Sigmoid colon (tissue), 7 donors: ENCODE measurements around the gene PLEKHA8. TPM values are rescaled to one million over a fixed set of nuclear protein-coding genes. Genes with fewer than 3 reads are reported as not detected.
A peak's percentile ranks its signal among the peaks of the same experiment; 100 is the strongest.

ENCODE experiments used
- DNase-seq: peaks from one replicate; pipeline ENCODE4 v3.0.0-alpha.2; 2019
- H3K27ac ChIP-seq, 4 donors: fragments of 200-600 bp; sonication (generic); one replicate each; pipeline ENCODE4 v1.5.1; 2016 to 2019; ENCODE audit warnings: mild to moderate bottlenecking in 1 of 4
- H3K27me3 ChIP-seq, 3 donors: fragments of 200-600 bp; sonication (generic); one replicate each; pipeline ENCODE4 v1.5.1; 2019; ENCODE audit warnings: mild to moderate bottlenecking in 1 of 3
- H3K36me3 ChIP-seq, 4 donors: fragments of 200-600 bp; sonication (generic); one replicate each; pipeline ENCODE4 v1.5.1; 2016 to 2019
- H3K4me1 ChIP-seq, 4 donors: fragments of 200-600 bp; sonication (generic); one replicate each; pipeline ENCODE4 v1.5.1; 2017 to 2019
- H3K4me3 ChIP-seq, 4 donors: fragments of 200-600 bp; sonication (generic); one replicate each; pipeline ENCODE4 v1.5.1; 2017 to 2019; ENCODE audit warnings: mild to moderate bottlenecking in 2 of 4, moderate library complexity in 1 of 4
- H3K9me3 ChIP-seq, 4 donors: fragments of 200-600 bp in 3 of 4; sonication (generic) in 3 of 4; one replicate each; pipeline versions ENCODE4 v1.5.1 to v1.6.1; 2013 to 2019
- CTCF ChIP-seq, 4 experiments: fragments of 450-650 bp in 3 of 4; fragments of 200-600 bp in 1 of 4; IDR thresholded peaks; one replicate each; pipeline ENCODE4 v1.5.1; 2016 to 2019; ENCODE audit warnings: antibody characterized with exemption in 4 of 4, mild to moderate bottlenecking in 3 of 4, moderate library complexity in 2 of 4
- EP300 ChIP-seq, 4 donors: sonication (generic); formaldehyde crosslinking; IDR thresholded peaks; one replicate each; pipeline ENCODE4 v1.6.1; 2017; ENCODE audit warnings: antibody characterized with exemption in 4 of 4
- POLR2A ChIP-seq, 2 donors: fragments of 450-650 bp; IDR thresholded peaks; one replicate each; pipeline ENCODE4 v1.6.1; 2016; ENCODE audit warnings: antibody characterized with exemption in 2 of 2, mild to moderate bottlenecking in 2 of 2, moderate library complexity in 2 of 2
- POLR2AphosphoS5 ChIP-seq, 4 donors: sonication (generic); formaldehyde crosslinking; IDR thresholded peaks; one replicate each; pipeline ENCODE4 v1.6.1; 2017; ENCODE audit warnings: antibody characterized with exemption in 4 of 4
- WGBS, 2 donors: extraction: QIAGEN DNeasy Blood & Tissue Kit; methylation state at CpG; one replicate each; pipeline ENCODE4 v1.1.7; 2013; 5-methylcytosine and 5-hydroxymethylcytosine counted together
- intact Hi-C: fragments of 100-400 bp; cut with DNase I; formaldehyde crosslinking; loops from one replicate; pipeline ENCODE4 v1.15.1; 2023
- polyA plus RNA-seq, 3 donors: library from polyadenylated mRNA; stranded (reverse); fragments of 200-250 nt; gene quantifications; one replicate each; pipeline ENCODE4 v1.2.3, GENCODE V29; 2013
- small RNA-seq, 3 donors: library from RNA; depleted of rRNA; stranded (forward); fragments of <200 nt; gene quantifications; one replicate each; pipeline ENCODE3, GENCODE V24; 2016
- total RNA-seq, 4 donors: library from RNA; depleted of rRNA; stranded (reverse); fragments of >200 nt; gene quantifications; one replicate each; pipeline ENCODE4 v1.1.0, GENCODE V29; 2016
- donor health status: healthy with polysubstance abuse.
- donor health status: Bipolar disorder and iron deficiency.
- donor health status: healthy.

PLEKHA8 gene
- total and polyA plus RNA-seq, 7 donors, result 3.2 to 12.2 (median 7.7) TPM

GRCh38 chr7:30176463-30177109 lies 148.4 kb downstream of the PLEKHA8 start:
- DNase-seq, result no peak
- Histone ChIP-seq H3K27me3 (no peaks in the 10 kb centered on the region), H3K27ac (peak overlapping the region in 1 of 4 donors; percentile 24), H3K36me3 (no peaks in the 10 kb centered on the region), H3K4me3 (no peak overlapping the region), H3K4me1 (peaks cover 0 to 59% (median 54%) of the 10 kb centered on the region in 4 donors), H3K9me3 (no peaks in the 10 kb centered on the region)
- WGBS, 2 donors, result 71 to 73% methylated on average over 6 of the region's 6 CpGs
- no peak for TF ChIP-seq POLR2AphosphoS5 (IDR thresholded peaks at IDR 0.05)
- intact Hi-C loops, result no loop called here

- H3K9me3 ChIP-seq, result no peaks in the 10 kb centered on the region
- H3K4me3 ChIP-seq, result no peak overlapping the region
- peaks cover 0 to 59% (median 53%) of the 10 kb centered on the region in 4 donors for H3K4me1 ChIP-seq
- no peak for TF ChIP-seq CTCF (IDR thresholded peaks at IDR 0.05)
- no peak for TF ChIP-seq POLR2AphosphoS5 (IDR thresholded peaks at IDR 0.05)
- TF ChIP-seq POLR2A (IDR thresholded peaks at IDR 0.05), result no peak
- TF ChIP-seq EP300 (IDR thresholded peaks at IDR 0.05), result no peak
- DNase-seq, result no peak
- 93 to 98% methylated on average over 5 of the region's 5 CpGs for WGBS, 2 donors
- intact Hi-C loops, result no loop called here
- H3K27me3 ChIP-seq, result no peaks in the 10 kb centered on the region
- no peak overlapping the region for H3K27ac ChIP-seq
- H3K36me3 ChIP-seq, result no peaks in the 10 kb centered on the region
Measured at GRCh38 chr7:30177186-30177585, 149.0 kb downstream of the PLEKHA8 start.

- no peak for DNase-seq
- Histone ChIP-seq H3K27me3 (no peaks in the 10 kb centered on the region), H3K4me1 (peaks cover 0 to 55% (median 49%) of the 10 kb centered on the region in 4 donors), H3K27ac (no peak overlapping the region), H3K4me3 (no peak overlapping the region), H3K9me3 (no peaks in the 10 kb centered on the region), H3K36me3 (no peaks in the 10 kb centered on the region)
- intact Hi-C loops, result no loop called here
- no peak for TF ChIP-seq POLR2AphosphoS5 (IDR thresholded peaks at IDR 0.05)
- TF ChIP-seq CTCF (IDR thresholded peaks at IDR 0.05), result no peak
- TF ChIP-seq POLR2A (IDR thresholded peaks at IDR 0.05), result no peak
- no peak for TF ChIP-seq EP300 (IDR thresholded peaks at IDR 0.05)
- 64 to 78% methylated on average over 3 of the region's 3 CpGs for WGBS, 2 donors
Measured at GRCh38 chr7:30177965-30178364, 149.8 kb downstream of the PLEKHA8 start.

- Histone ChIP-seq H3K4me1 (peaks cover 0 to 46% (median 40%) of the 10 kb centered on the region in 4 donors), H3K36me3 (no peaks in the 10 kb centered on the region), H3K27ac (peak overlapping the region in 1 of 4 donors; percentile 34), H3K27me3 (no peaks in the 10 kb centered on the region), H3K4me3 (no peak overlapping the region), H3K9me3 (no peaks in the 10 kb centered on the region)
- no peak for DNase-seq
- 42 to 66% methylated on average over 3 of the region's 3 CpGs for WGBS, 2 donors
- intact Hi-C loops, result no loop called here
- TF ChIP-seq EP300 (IDR thresholded peaks at IDR 0.05), result no peak
- TF ChIP-seq POLR2A (IDR thresholded peaks at IDR 0.05), result no peak
- TF ChIP-seq CTCF (IDR thresholded peaks at IDR 0.05), result no peak
- no peak for TF ChIP-seq POLR2AphosphoS5 (IDR thresholded peaks at IDR 0.05)
Measured at GRCh38 chr7:30178748-30179436, 150.7 kb downstream of the PLEKHA8 start.

Small RNA genes lying within 50 kb of the gene (small RNA-seq; reads per million reads assigned to genes)
- 0 reads per million in 3 donors for gene RPS27P16

Other genes with a start within 250 kb of the PLEKHA8 start
- gene WIPF3, start 221.9 kb upstream of the PLEKHA8 start, total RNA-seq, result 1 to 10 TPM in 1 of 4 donors, under 1 TPM in 3; 0.66 to 4.7 (median 0.76) TPM
- under 1 TPM; 0.46 to 0.71 (median 0.60) TPM for gene WIPF3, start 221.9 kb upstream of the PLEKHA8 start, polyA plus RNA-seq
- 10 to 100 TPM; 44.5 to 55.0 (median 51.0) TPM for gene SCRN1, start 38.6 kb upstream of the PLEKHA8 start, total RNA-seq
- gene SCRN1, start 38.6 kb upstream of the PLEKHA8 start, polyA plus RNA-seq, result 10 to 100 TPM in 1 of 3 donors, 1 to 10 TPM in 2; 5.1 to 12.8 (median 9.0) TPM
- 10 to 100 TPM in 2 of 4 donors, 1 to 10 TPM in 2; 6.3 to 11.4 (median 9.4) TPM for gene FKBP14, start 1.7 kb upstream of the PLEKHA8 start, total RNA-seq
- gene FKBP14, start 1.7 kb upstream of the PLEKHA8 start, polyA plus RNA-seq, result 1 to 10 TPM; 1.8 to 4.0 (median 2.4) TPM
- gene MTURN, start 106.6 kb downstream of the PLEKHA8 start, total RNA-seq, result 100 to 1,000 TPM in 1 of 4 donors, 10 to 100 TPM in 3; 75.9 to 102 (median 87.4) TPM
- gene MTURN, start 106.6 kb downstream of the PLEKHA8 start, polyA plus RNA-seq, result 10 to 100 TPM in 1 of 3 donors, 1 to 10 TPM in 2; 7.2 to 33.0 (median 7.4) TPM